CD14-positive monocyte (primary cell): Measurements from ENCODE around the gene PLCH1. TPM values are rescaled to one million over a fixed set of nuclear protein-coding genes. Genes with fewer than 3 reads are reported as not detected.

ENCODE experiments used
- DNase-seq, 3 donors: peaks; one replicate each; pipeline ENCODE4 v3.0.0-alpha.2; 2011 to 2022
- H2AFZ ChIP-seq: 2 replicates; pipeline ENCODE4 v1.6.0; 2012; ENCODE audit warnings: mild to moderate bottlenecking, low read depth, low read length, inconsistent platforms; ENCODE audit not compliant: insufficient read depth, poor library complexity, severe bottlenecking
- H3K27ac ChIP-seq, 2 donors: 1 replicate in 1 of 2; 2 replicates in 1 of 2; pipeline ENCODE4 v1.5.1; 2012 to 2013; ENCODE audit warnings: low read length in 2 of 2, control low read depth in 1 of 2, inconsistent platforms in 1 of 2, low read depth in 1 of 2, mild to moderate bottlenecking in 1 of 2
- H3K27me3 ChIP-seq, 2 donors: one replicate each; pipeline versions ENCODE4 v1.6.0 to v1.6.1; 2011 to 2013; ENCODE audit warnings: low read length in 2 of 2; ENCODE audit not compliant: control insufficient read depth in 2 of 2, insufficient read depth in 2 of 2
- H3K36me3 ChIP-seq, 2 donors: replicated peaks in 1 of 2; 1 replicate in 1 of 2; 2 replicates in 1 of 2; pipeline versions ENCODE4 v1.5.1 to v1.6.1; 2012 to 2013; ENCODE audit warnings: low read length in 2 of 2, control low read depth in 1 of 2, inconsistent platforms in 1 of 2, mild to moderate bottlenecking in 1 of 2; ENCODE audit not compliant: insufficient read depth in 2 of 2, control insufficient read depth in 1 of 2
- H3K4me1 ChIP-seq, 2 donors: 1 replicate in 1 of 2; 2 replicates in 1 of 2; pipeline versions ENCODE4 v1.5.1 to v1.6.1; 2012 to 2013; ENCODE audit warnings: low read length in 2 of 2, control low read depth in 1 of 2, inconsistent platforms in 1 of 2, mild to moderate bottlenecking in 1 of 2, moderate library complexity in 1 of 2; ENCODE audit not compliant: insufficient read depth in 2 of 2, control insufficient read depth in 1 of 2
- H3K4me2 ChIP-seq: replicated peaks from 2 replicates; pipeline ENCODE3; 2012; ENCODE audit warnings: low read length, moderate library complexity, mild to moderate bottlenecking; ENCODE audit not compliant: poor library complexity, severe bottlenecking; ENCODE audit errors: extremely low read depth
- H3K4me3 ChIP-seq, 3 experiments: fragments of 200-600 bp in 1 of 3; sonication (generic) in 1 of 3; replicated peaks in 1 of 3; 1 replicate in 2 of 3; 2 replicates in 1 of 3; pipeline ENCODE4 v1.5.1; 2011 to 2013; ENCODE audit warnings: low read length in 3 of 3, mild to moderate bottlenecking in 3 of 3, control low read depth in 2 of 3, low read depth in 2 of 3, inconsistent platforms in 1 of 3, moderate library complexity in 1 of 3
- H3K79me2 ChIP-seq: 2 replicates; pipeline ENCODE4 v1.6.0; 2012; ENCODE audit warnings: mild to moderate bottlenecking, control low read depth, inconsistent platforms, low read length, moderate library complexity; ENCODE audit not compliant: insufficient read depth
- H3K9ac ChIP-seq: 2 replicates; pipeline ENCODE4 v1.6.0; 2017; ENCODE audit warnings: low read length, mild to moderate bottlenecking; ENCODE audit not compliant: insufficient read depth, poor library complexity, severe bottlenecking
- H3K9me3 ChIP-seq, 2 donors: replicated peaks in 1 of 2; 1 replicate in 1 of 2; 2 replicates in 1 of 2; pipeline versions ENCODE4 v1.5.1 to v1.6.1; 2012 to 2013; ENCODE audit warnings: low read length in 2 of 2, control low read depth in 1 of 2; ENCODE audit not compliant: control insufficient read depth in 1 of 2, insufficient read depth in 1 of 2
- H4K20me1 ChIP-seq: 2 replicates; pipeline ENCODE4 v1.6.0; 2012; ENCODE audit warnings: mild to moderate bottlenecking, low read length, control low read depth, moderate library complexity; ENCODE audit not compliant: insufficient read depth
- H3K27ac Mint-ChIP-seq, 7 donors: one replicate each; pipeline ENCODE4 v1.8.0; 2020; ENCODE audit warnings: mild to moderate bottlenecking in 7 of 7, mixed read lengths in 7 of 7, moderate library complexity in 6 of 7, inconsistent platforms in 2 of 7
- H3K27me3 Mint-ChIP-seq, 3 donors: one replicate each; pipeline ENCODE4 v1.8.0; 2021 to 2022; ENCODE audit warnings: low read depth in 3 of 3, mild to moderate bottlenecking in 3 of 3, mixed read lengths in 3 of 3, moderate library complexity in 3 of 3, inconsistent platforms in 1 of 3
- H3K36me3 Mint-ChIP-seq, 2 donors: one replicate each; pipeline ENCODE4 v1.8.0; 2020; ENCODE audit warnings: mixed read lengths in 2 of 2, inconsistent platforms in 1 of 2, mild to moderate bottlenecking in 1 of 2
- H3K4me1 Mint-ChIP-seq: one replicate; pipeline ENCODE4 v1.8.0; 2020; ENCODE audit warnings: mild to moderate bottlenecking, mixed read lengths
- H3K4me3 Mint-ChIP-seq, 2 donors: one replicate each; pipeline ENCODE4 v1.8.0; 2020; ENCODE audit warnings: mild to moderate bottlenecking in 2 of 2, mixed read lengths in 2 of 2, moderate library complexity in 1 of 2
- H3K9me3 Mint-ChIP-seq, 7 donors: one replicate each; pipeline ENCODE4 v1.8.0; 2020 to 2022; ENCODE audit warnings: mixed read lengths in 7 of 7, mild to moderate bottlenecking in 6 of 7, moderate library complexity in 6 of 7, inconsistent platforms in 2 of 7
- CTCF ChIP-seq: fragments of 200-600 bp; IDR thresholded peaks from one replicate; pipeline ENCODE4 v1.8.0; 2022; ENCODE audit warnings: antibody characterized with exemption, mild to moderate bottlenecking
- WGBS: methylation state at CpG from one replicate; pipeline ENCODE4 v1.1.5; 2013; ENCODE audit warnings: missing lambda C conversion rate; ENCODE audit not compliant: insufficient coverage; 5-methylcytosine and 5-hydroxymethylcytosine counted together
- intact Hi-C, 2 donors: fragments of 100-400 bp; cut with micrococcal nuclease; formaldehyde crosslinking; loops; one replicate each; pipeline versions ENCODE4 v1.15.0 to v1.15.1; 2023
- polyA plus RNA-seq, 3 donors: library from polyadenylated mRNA; depleted of rRNA in 1 of 3; unstranded in 2 of 3; stranded (reverse) in 1 of 3; fragments of 300-500 nt in 2 of 3; fragments of >200 nt in 1 of 3; fragmentation: Illumina TruSeq in 2 of 3; gene quantifications; 1 replicate in 2 of 3; 2 replicates in 1 of 3; pipeline ENCODE4 v1.2.3, GENCODE V29; 2012 to 2021

Gene PLCH1
- polyA plus RNA-seq, 3 donors: not detected

GRCh38 chr3:155342344-155342743 is 402.5 kb downstream of the PLCH1 start:
- no peaks in the 10 kb centered on the region for H3K27me3 Mint-ChIP-seq
- intact Hi-C loops: no loop called here
- no peak overlapping the region for H3K4me3 ChIP-seq
- H3K36me3 ChIP-seq: no peaks in the 10 kb centered on the region
- H2AFZ ChIP-seq: no peak overlapping the region
- H3K4me3 Mint-ChIP-seq: no peak overlapping the region
- H4K20me1 ChIP-seq: no peaks in the 10 kb centered on the region
- H3K4me1 Mint-ChIP-seq: no peaks in the 10 kb centered on the region
- no peak overlapping the region for H3K27ac ChIP-seq
- 93% methylated on average over 3 of the region's 3 CpGs for WGBS
- no peaks in the 10 kb centered on the region for H3K79me2 ChIP-seq
- TF ChIP-seq CTCF: no peak
- H3K27ac Mint-ChIP-seq: no peak overlapping the region
- peaks cover 0 to 5% (median 0%) of the 10 kb centered on the region in 7 donors for H3K9me3 Mint-ChIP-seq
- H3K27me3 ChIP-seq: no peaks in the 10 kb centered on the region
- H3K36me3 Mint-ChIP-seq: no peaks in the 10 kb centered on the region
- no peaks in the 10 kb centered on the region for H3K4me1 ChIP-seq
- no peak overlapping the region for H3K4me2 ChIP-seq
- H3K9ac ChIP-seq: no peak overlapping the region
- no peaks in the 10 kb centered on the region for H3K9me3 ChIP-seq
- no peak for DNase-seq

GRCh38 chr3:155339052-155339451 is 405.8 kb downstream of the PLCH1 start:
- DNase-seq: no peak
- no peaks in the 10 kb centered on the region for H4K20me1 ChIP-seq
- H2AFZ ChIP-seq: no peak overlapping the region
- intact Hi-C loops: no loop called here
- H3K9ac ChIP-seq: no peak overlapping the region
- H3K4me1 ChIP-seq: no peaks in the 10 kb centered on the region
- Mint-ChIP-seq H3K27me3 (no peaks in the 10 kb centered on the region), H3K36me3 (no peaks in the 10 kb centered on the region), H3K9me3 (peaks cover 0 to 2% (median 0%) of the 10 kb centered on the region in 7 donors), H3K4me3 (no peak overlapping the region), H3K4me1 (peaks cover 13% of the 10 kb centered on the region), H3K27ac (peak overlapping the region in 1 of 7 donors; percentile 11)
- no peak overlapping the region for H3K27ac ChIP-seq
- H3K27me3 ChIP-seq: no peaks in the 10 kb centered on the region
- TF ChIP-seq CTCF: no peak
- no peaks in the 10 kb centered on the region for H3K9me3 ChIP-seq
- H3K79me2 ChIP-seq: no peaks in the 10 kb centered on the region
- H3K36me3 ChIP-seq: no peaks in the 10 kb centered on the region
- no peak overlapping the region for H3K4me3 ChIP-seq
- no peak overlapping the region for H3K4me2 ChIP-seq
